Breast epithelium (tissue), 4 donors: ENCODE measurements around the gene ANKH. TPM values are rescaled to one million over a fixed set of nuclear protein-coding genes. Genes with fewer than 3 reads are reported as not detected.

Experiments used
- DNase-seq, 2 donors: peaks; one replicate each; pipeline ENCODE4 v3.0.0-alpha.2; 2019; ENCODE audit warnings: low spot score in 2 of 2
- H3K27ac ChIP-seq, 2 donors: fragments of 200-600 bp; sonication (generic) in 1 of 2; one replicate each; pipeline ENCODE4 v1.5.1; 2016 to 2019; ENCODE audit warnings: mild to moderate bottlenecking in 1 of 2
- H3K27me3 ChIP-seq, 2 donors: fragments of 200-600 bp; sonication (generic) in 1 of 2; one replicate each; pipeline versions ENCODE4 v1.5.1 to v1.6.0; 2017 to 2019; ENCODE audit warnings: control low read depth in 1 of 2, mild to moderate bottlenecking in 1 of 2
- H3K36me3 ChIP-seq: fragments of 200-600 bp; one replicate; pipeline ENCODE4 v1.5.1; 2019
- H3K4me1 ChIP-seq, 2 donors: fragments of 200-600 bp; sonication (generic); one replicate each; pipeline ENCODE4 v1.5.1; 2016 to 2019; ENCODE audit warnings: control low read depth in 1 of 2
- H3K4me3 ChIP-seq, 3 donors: fragments of 200-600 bp; sonication (generic); 1 replicate in 2 of 3; 2 replicates in 1 of 3; pipeline ENCODE4 v1.5.1; 2016 to 2019; ENCODE audit warnings: mild to moderate bottlenecking in 3 of 3, moderate library complexity in 2 of 3
- H3K9me3 ChIP-seq, 2 donors: fragments of 200-600 bp; sonication (generic) in 1 of 2; one replicate each; pipeline ENCODE4 v1.5.1; 2016 to 2019; ENCODE audit warnings: control low read depth in 1 of 2
- POLR2A ChIP-seq: fragments of 450-650 bp; IDR thresholded peaks from one replicate; pipeline ENCODE4 v1.6.1; 2016; ENCODE audit warnings: antibody characterized with exemption, mild to moderate bottlenecking, moderate library complexity
- POLR2AphosphoS5 ChIP-seq, 3 donors: sonication (generic); formaldehyde crosslinking; IDR thresholded peaks; one replicate each; pipeline ENCODE4 v1.6.1; 2017; ENCODE audit warnings: antibody characterized with exemption in 3 of 3
- intact Hi-C: fragments of 100-400 bp; cut with DNase I; formaldehyde crosslinking; loops from one replicate; pipeline ENCODE4 v1.15.1; 2023; ENCODE audit warnings: low total_unique reads
- total RNA-seq, 3 donors: library from RNA; depleted of rRNA; stranded (reverse); fragments of >200 nt; gene quantifications; one replicate each; pipeline ENCODE4 v1.1.0, GENCODE V29; 2016
- TF ChIP-seq, protein P1 (sequence below), 3 donors: fragments of 450-650 bp; IDR thresholded peaks; one replicate each; pipeline ENCODE4 v1.5.1; 2016 to 2017; ENCODE audit warnings: antibody characterized with exemption in 3 of 3, mild to moderate bottlenecking in 3 of 3, moderate library complexity in 3 of 3

The ANKH gene
- total RNA-seq, 3 donors from 2014 or later: 31.5 to 83.1 (median 52.1) TPM

DNA sequence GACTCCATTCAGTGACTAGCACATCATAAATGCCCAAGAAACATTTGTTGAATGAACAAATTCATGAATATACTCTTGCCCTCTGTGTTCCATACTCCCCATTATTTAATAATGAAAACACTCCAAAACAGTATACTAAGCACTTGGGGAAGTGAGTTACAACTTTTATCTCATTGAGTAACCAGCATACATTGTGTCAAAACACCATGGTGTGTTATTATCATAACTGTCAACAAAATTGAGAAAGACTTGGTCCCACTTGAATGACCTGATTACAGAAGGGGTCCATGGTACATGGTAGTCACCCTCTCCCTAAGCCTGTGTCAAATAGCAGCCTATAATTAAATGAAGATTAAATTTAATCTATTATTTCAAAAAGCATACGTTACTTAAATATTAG, 16.2 kb downstream of the ANKH start:
- intact Hi-C loops: no loop called here
- Histone ChIP-seq H3K4me3 (no peak overlapping the region), H3K9me3 (no peaks in the 10 kb centered on the region), H3K4me1 (peaks cover 0 to 5% of the 10 kb centered on the region in 2 donors), H3K36me3 (no peaks in the 10 kb centered on the region), H3K27me3 (no peaks in the 10 kb centered on the region), H3K27ac (no peak overlapping the region)
- no peak for DNase-seq
- TF ChIP-seq POLR2A (no peak), POLR2AphosphoS5 (IDR thresholded peaks at IDR 0.05) (no peak)
- TF ChIP-seq, protein P1, sequence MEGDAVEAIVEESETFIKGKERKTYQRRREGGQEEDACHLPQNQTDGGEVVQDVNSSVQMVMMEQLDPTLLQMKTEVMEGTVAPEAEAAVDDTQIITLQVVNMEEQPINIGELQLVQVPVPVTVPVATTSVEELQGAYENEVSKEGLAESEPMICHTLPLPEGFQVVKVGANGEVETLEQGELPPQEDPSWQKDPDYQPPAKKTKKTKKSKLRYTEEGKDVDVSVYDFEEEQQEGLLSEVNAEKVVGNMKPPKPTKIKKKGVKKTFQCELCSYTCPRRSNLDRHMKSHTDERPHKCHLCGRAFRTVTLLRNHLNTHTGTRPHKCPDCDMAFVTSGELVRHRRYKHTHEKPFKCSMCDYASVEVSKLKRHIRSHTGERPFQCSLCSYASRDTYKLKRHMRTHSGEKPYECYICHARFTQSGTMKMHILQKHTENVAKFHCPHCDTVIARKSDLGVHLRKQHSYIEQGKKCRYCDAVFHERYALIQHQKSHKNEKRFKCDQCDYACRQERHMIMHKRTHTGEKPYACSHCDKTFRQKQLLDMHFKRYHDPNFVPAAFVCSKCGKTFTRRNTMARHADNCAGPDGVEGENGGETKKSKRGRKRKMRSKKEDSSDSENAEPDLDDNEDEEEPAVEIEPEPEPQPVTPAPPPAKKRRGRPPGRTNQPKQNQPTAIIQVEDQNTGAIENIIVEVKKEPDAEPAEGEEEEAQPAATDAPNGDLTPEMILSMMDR (IDR thresholded peaks at IDR 0.05): no peak

DNA sequence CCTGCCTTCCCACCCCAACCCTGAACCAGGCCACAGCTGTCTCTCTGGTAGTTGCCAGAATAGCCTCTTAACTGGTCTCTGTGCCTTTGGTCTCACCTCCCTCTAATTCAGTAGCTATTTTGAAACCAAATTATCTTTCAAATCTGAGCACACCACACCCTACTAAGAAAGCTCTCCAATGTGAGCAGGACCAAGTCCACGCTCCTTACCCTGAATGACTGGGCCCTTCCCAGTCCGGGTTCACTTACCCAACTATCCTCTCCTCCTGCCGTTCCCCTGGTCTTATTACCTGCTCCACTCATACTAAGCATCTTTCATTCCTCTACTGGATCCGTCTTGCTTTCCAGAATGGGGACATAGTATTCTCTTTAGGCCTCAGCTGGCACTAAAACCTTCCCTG, 16.8 kb downstream of the ANKH start:
- H3K4me3 ChIP-seq: no peak overlapping the region
- H3K27me3 ChIP-seq: no peaks in the 10 kb centered on the region
- no peaks in the 10 kb centered on the region for H3K36me3 ChIP-seq
- DNase-seq: no peak
- peaks cover 0 to 6% of the 10 kb centered on the region in 2 donors for H3K4me1 ChIP-seq
- no peaks in the 10 kb centered on the region for H3K9me3 ChIP-seq
- TF ChIP-seq POLR2A (no peak), POLR2AphosphoS5 (IDR thresholded peaks at IDR 0.05) (no peak)
- TF ChIP-seq, protein P1 (IDR thresholded peaks at IDR 0.05): no peak
- H3K27ac ChIP-seq: no peak overlapping the region
- intact Hi-C loops: no loop called here

DNA sequence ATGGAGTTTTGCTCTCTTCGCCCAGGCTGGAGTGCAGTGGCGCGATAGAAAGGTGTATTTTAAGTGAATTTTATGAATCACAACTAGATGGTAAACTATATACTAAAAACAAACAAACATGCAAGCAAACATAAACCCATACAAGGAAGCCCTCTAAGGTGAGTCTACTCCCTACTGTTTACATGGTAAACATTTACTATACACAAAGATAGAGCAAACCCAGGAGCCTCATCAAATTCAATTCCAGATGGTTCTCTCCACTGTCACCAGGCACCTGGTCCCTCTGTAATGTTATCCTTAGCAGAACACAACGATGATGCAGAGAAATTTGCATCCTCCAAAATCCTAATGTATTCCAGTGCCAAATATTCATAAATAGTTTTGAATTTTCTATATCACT, 17.9 kb downstream of the ANKH start:
- no peak for DNase-seq
- Histone ChIP-seq H3K27ac (no peak overlapping the region), H3K36me3 (no peaks in the 10 kb centered on the region), H3K4me1 (peaks cover 0 to 6% of the 10 kb centered on the region in 2 donors), H3K9me3 (no peaks in the 10 kb centered on the region), H3K27me3 (no peaks in the 10 kb centered on the region), H3K4me3 (no peak overlapping the region)
- intact Hi-C loops: no loop called here
- TF ChIP-seq, protein P1 (IDR thresholded peaks at IDR 0.05): no peak
- TF ChIP-seq POLR2A (no peak), POLR2AphosphoS5 (IDR thresholded peaks at IDR 0.05) (no peak)

GRCh38 chr5:14852779-14853178, 18.8 kb downstream of the ANKH start:
- no peaks in the 10 kb centered on the region for H3K9me3 ChIP-seq
- H3K4me1 ChIP-seq: peaks cover 0 to 6% of the 10 kb centered on the region in 2 donors
- no peak for DNase-seq
- no peak overlapping the region for H3K4me3 ChIP-seq
- no peak for TF ChIP-seq POLR2AphosphoS5 (IDR thresholded peaks at IDR 0.05)
- TF ChIP-seq POLR2A: no peak
- TF ChIP-seq, protein P1 (IDR thresholded peaks at IDR 0.05): no peak
- intact Hi-C loops: no loop called here
- H3K27ac ChIP-seq: no peak overlapping the region
- no peaks in the 10 kb centered on the region for H3K27me3 ChIP-seq
- H3K36me3 ChIP-seq: no peaks in the 10 kb centered on the region

DNA sequence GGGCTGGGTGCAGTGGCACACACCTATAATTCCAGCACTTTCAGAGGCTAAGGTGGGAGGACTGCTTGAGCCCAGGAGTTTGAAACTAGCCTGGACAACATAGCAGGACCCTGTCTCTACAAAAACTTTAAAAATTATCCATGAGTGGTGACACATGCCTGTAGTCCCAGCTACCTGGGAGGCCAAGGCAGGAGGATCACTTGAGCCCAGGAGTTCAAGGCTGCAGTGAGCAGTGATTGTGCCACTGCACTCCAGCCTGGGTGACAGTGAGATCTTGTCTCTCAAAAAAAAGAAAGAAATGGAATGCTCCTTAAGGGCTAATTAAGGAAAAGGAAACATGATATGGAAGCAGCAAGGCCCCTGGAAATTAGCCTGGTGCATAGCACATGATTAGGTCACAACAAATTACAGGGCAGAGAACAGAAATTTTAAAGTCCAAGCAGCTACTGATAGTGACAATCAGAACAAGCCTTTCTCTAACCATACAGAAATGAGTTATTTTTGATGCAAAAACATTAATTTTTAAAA, 19.5 kb downstream of the ANKH start:
- TF ChIP-seq, protein P1 (IDR thresholded peaks at IDR 0.05): no peak
- TF ChIP-seq POLR2A (no peak), POLR2AphosphoS5 (IDR thresholded peaks at IDR 0.05) (no peak)
- Histone ChIP-seq H3K27me3 (no peaks in the 10 kb centered on the region), H3K4me3 (no peak overlapping the region), H3K36me3 (no peaks in the 10 kb centered on the region), H3K4me1 (peaks cover 0 to 6% of the 10 kb centered on the region in 2 donors), H3K27ac (no peak overlapping the region), H3K9me3 (no peaks in the 10 kb centered on the region)
- no peak for DNase-seq
- intact Hi-C loops: no loop called here
